Measurements from ENCODE around the gene UNC13C.

The UNC13C gene

GRCh38 chr15:54119051-54119450, 140.8 kb downstream of the UNC13C start:
- DNase-seq (ENCODE audit: low read depth in 2 of 2), result no peak

- DNase-seq (ENCODE audit: low read depth in 2 of 2), result no peak
Measured at GRCh38 chr15:54120949-54121463, 142.8 kb downstream of the UNC13C start.

GRCh38 chr15:54127574-54127973, 149.3 kb downstream of the UNC13C start:
- no peak for DNase-seq (ENCODE audit: low read depth in 2 of 2)

GRCh38 chr15:54131410-54131809, 153.2 kb downstream of the UNC13C start:
- DNase-seq (ENCODE audit: low read depth in 2 of 2), result no peak

- DNase-seq (ENCODE audit: low read depth in 2 of 2), result no peak
Measured at GRCh38 chr15:54149115-54149531, 170.9 kb downstream of the UNC13C start.

GRCh38 chr15:54150255-54150654, 172.0 kb downstream of the UNC13C start:
- no peak for DNase-seq (ENCODE audit: low read depth in 2 of 2)

- DNase-seq (ENCODE audit: low read depth in 2 of 2), result no peak
Measured at GRCh38 chr15:54159012-54159411, 180.8 kb downstream of the UNC13C start.

- DNase-seq (ENCODE audit: low read depth in 2 of 2), result no peak
Measured at GRCh38 chr15:54187325-54187724, 209.1 kb downstream of the UNC13C start.

- DNase-seq (ENCODE audit: low read depth in 2 of 2), result no peak
Measured at GRCh38 chr15:54197995-54198394, 219.8 kb downstream of the UNC13C start.

- DNase-seq (ENCODE audit: low read depth in 2 of 2), result no peak
Measured at GRCh38 chr15:54206586-54207321, 228.5 kb downstream of the UNC13C start.

GRCh38 chr15:54208786-54209185, 230.5 kb downstream of the UNC13C start:
- no peak for DNase-seq (ENCODE audit: low read depth in 2 of 2)

GRCh38 chr15:54212635-54213034, 234.4 kb downstream of the UNC13C start:
- DNase-seq (ENCODE audit: low read depth in 2 of 2), result no peak

GRCh38 chr15:54226455-54226854, 248.2 kb downstream of the UNC13C start:
- no peak for DNase-seq (ENCODE audit: low read depth in 2 of 2)

GRCh38 chr15:54227569-54227968, 249.3 kb downstream of the UNC13C start:
- no peak for DNase-seq (ENCODE audit: low read depth in 2 of 2)

- no peak for DNase-seq (ENCODE audit: low read depth in 2 of 2)
Measured at GRCh38 chr15:54250326-54250725, 272.1 kb downstream of the UNC13C start.

GRCh38 chr15:54256190-54256589, 277.9 kb downstream of the UNC13C start:
- no peak for DNase-seq (ENCODE audit: low read depth in 2 of 2)

GRCh38 chr15:54273928-54274327, 295.7 kb downstream of the UNC13C start:
- DNase-seq (ENCODE audit: low read depth in 2 of 2), result no peak

- DNase-seq (ENCODE audit: low read depth in 2 of 2), result no peak
Measured at GRCh38 chr15:54277834-54278233, 299.6 kb downstream of the UNC13C start.

GRCh38 chr15:54280726-54281125, 302.5 kb downstream of the UNC13C start:
- DNase-seq (ENCODE audit: low read depth in 2 of 2), result no peak

- DNase-seq (ENCODE audit: low read depth in 2 of 2), result no peak
Measured at GRCh38 chr15:54282228-54282836, 304.1 kb downstream of the UNC13C start.

GRCh38 chr15:54288049-54288448, 309.8 kb downstream of the UNC13C start:
- DNase-seq (ENCODE audit: low read depth in 2 of 2), result no peak

GRCh38 chr15:54289590-54290136, 311.4 kb downstream of the UNC13C start:
- no peak for DNase-seq (ENCODE audit: low read depth in 2 of 2)

- DNase-seq (ENCODE audit: low read depth in 2 of 2), result no peak
Measured at GRCh38 chr15:54298396-54298795, 320.2 kb downstream of the UNC13C start.

Data from stimulated activated CD8-positive, alpha-beta memory T cell treated with anti-CD3 and anti-CD28 coated beads, Interleukin-2, amount 100 ng/mL, for 48 hours (primary cell).